ENCODE measurements around the gene TRAF1. TPM values are rescaled to one million over a fixed set of nuclear protein-coding genes. Genes with fewer than 3 reads are reported as not detected.

TRAF1 gene
- total RNA-seq: 1.3 and 4.5 TPM in 2 replicates

GRCh38 chr9:120926397-120926928 lies at the start of gene TRAF1:
Gene TRAF1, minus strand, starts transcription at chr9:120926796. Its CDS starts 721 bp downstream, at chr9:120926075.

GRCh38 chr9:120876842-120877240 lies 49.8 kb downstream of the TRAF1 start, which contains the start of gene PHF19:
Gene PHF19, minus strand, starts transcription at chr9:120877188. Its CDS starts 2,447 bp downstream, at chr9:120874741.

Other genes with a start within 250 kb of the TRAF1 start
- 9.1 and 12.2 TPM in 2 replicates for gene MEGF9, start 212.3 kb downstream of the TRAF1 start, total RNA-seq
- 35.6 and 43.3 TPM in 2 replicates for gene FBXW2, start 133.4 kb downstream of the TRAF1 start, total RNA-seq
- gene PSMD5, start 83.9 kb downstream of the TRAF1 start, total RNA-seq: 29.1 and 38.6 TPM in 2 replicates
- 28.7 and 44.6 TPM in 2 replicates for gene PHF19, start 49.6 kb downstream of the TRAF1 start, total RNA-seq
- 0.65 and 0.86 TPM in 2 replicates for gene C5, start 123.5 kb upstream of the TRAF1 start, total RNA-seq
- gene CNTRL, start 148.2 kb upstream of the TRAF1 start, total RNA-seq: 11.3 and 11.8 TPM in 2 replicates

Measured in vein endothelial cell (primary cell).